Measurements from ENCODE around the gene RBPJ.

Gene RBPJ

DNA sequence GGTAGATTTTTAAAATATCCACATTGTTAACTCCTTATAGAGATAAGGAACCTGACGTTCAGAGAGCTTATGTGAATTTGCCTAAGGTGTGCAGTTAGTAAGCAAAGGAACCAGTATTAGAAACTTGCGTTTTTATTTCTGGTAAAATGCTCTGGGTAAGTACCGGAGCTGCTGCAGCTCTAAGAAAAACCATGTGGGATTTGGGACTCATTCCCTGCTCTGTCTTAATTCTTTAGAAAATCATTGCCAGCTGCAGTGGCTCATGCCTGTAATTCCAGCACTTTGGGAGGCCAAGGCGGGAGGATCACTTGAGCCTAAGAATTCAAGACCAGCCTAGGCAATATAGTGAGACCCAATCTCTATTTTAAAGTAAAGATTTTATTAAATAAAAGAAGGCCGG is 163.7 kb downstream of the RBPJ start:
- Histone ChIP-seq H3K56ac (ENCODE audit: low read length) (no peak overlapping the region), H4K8ac (ENCODE audit: low read depth, low read length) (no peak overlapping the region), H3K4me1 (ENCODE audit: control insufficient read depth, low read depth, low read length) (no peaks in the 10 kb centered on the region), H3K4ac (ENCODE audit: low read depth, low read length) (no peak overlapping the region), H3K36me3 (ENCODE audit: control insufficient read depth, insufficient read depth, low read length) (no peaks in the 10 kb centered on the region), H3K79me2 (ENCODE audit: control insufficient read depth, insufficient read depth, low read length) (no peaks in the 10 kb centered on the region), H2BK15ac (replicated peaks; ENCODE audit: low read depth) (no peak overlapping the region), H3K27me3 (ENCODE audit: insufficient read depth, low read length, poor library complexity) (no peaks in the 10 kb centered on the region), H4K5ac (ENCODE audit: low read length) (no peak overlapping the region), H3K9ac (ENCODE audit: low read length) (no peak overlapping the region), H2AK5ac (ENCODE audit: low read length) (no peak overlapping the region), H3K79me1 (ENCODE audit: low read length) (no peaks in the 10 kb centered on the region), H2BK120ac (ENCODE audit: low read depth, low read length) (no peak overlapping the region), H3K4me2 (ENCODE audit: low read length) (no peak overlapping the region), H2BK5ac (ENCODE audit: low read length) (no peak overlapping the region), H3K27ac (ENCODE audit: low read depth, low read length) (no peak overlapping the region), H3K18ac (ENCODE audit: low read length) (no peak overlapping the region), H3K4me3 (ENCODE audit: low read length) (no peak overlapping the region), H3K23ac (ENCODE audit: low read length) (no peak overlapping the region)
- no peak for DNase-seq
- no CpG with 5 or more reads among the region's 5 CpGs for WGBS (ENCODE audit: extremely low coverage, insufficient coverage, low lambda C conversion rate)
